ENCODE data around the gene SLC25A26.

DNA sequence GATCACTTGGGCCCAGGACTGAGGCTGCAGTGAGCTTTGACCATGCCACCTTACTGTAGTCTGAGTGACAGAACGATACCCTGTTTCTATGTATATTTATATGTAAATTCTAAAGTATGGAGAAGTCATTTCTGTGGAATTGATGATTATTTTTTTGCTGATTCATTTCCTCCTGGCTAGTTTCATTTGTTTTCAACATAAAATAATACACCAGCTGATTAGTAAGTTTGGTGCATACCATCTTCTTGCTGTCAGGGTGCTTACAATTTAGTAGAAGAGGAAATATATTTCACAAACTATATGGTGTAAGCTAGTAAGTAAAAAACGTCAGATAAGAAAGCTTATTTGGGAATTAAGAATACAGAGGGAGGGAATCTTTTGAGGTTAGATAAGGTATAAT, 36.0 kb downstream of the SLC25A26 start:
- TF ChIP-seq, protein P1, sequence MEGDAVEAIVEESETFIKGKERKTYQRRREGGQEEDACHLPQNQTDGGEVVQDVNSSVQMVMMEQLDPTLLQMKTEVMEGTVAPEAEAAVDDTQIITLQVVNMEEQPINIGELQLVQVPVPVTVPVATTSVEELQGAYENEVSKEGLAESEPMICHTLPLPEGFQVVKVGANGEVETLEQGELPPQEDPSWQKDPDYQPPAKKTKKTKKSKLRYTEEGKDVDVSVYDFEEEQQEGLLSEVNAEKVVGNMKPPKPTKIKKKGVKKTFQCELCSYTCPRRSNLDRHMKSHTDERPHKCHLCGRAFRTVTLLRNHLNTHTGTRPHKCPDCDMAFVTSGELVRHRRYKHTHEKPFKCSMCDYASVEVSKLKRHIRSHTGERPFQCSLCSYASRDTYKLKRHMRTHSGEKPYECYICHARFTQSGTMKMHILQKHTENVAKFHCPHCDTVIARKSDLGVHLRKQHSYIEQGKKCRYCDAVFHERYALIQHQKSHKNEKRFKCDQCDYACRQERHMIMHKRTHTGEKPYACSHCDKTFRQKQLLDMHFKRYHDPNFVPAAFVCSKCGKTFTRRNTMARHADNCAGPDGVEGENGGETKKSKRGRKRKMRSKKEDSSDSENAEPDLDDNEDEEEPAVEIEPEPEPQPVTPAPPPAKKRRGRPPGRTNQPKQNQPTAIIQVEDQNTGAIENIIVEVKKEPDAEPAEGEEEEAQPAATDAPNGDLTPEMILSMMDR (IDR thresholded peaks at IDR 0.05), result no peak
- TF ChIP-seq EP300 (IDR thresholded peaks at IDR 0.05), result no peak
